Renal pelvis (tissue), 4 donors: ENCODE results near the gene BAIAP2L1. TPM values are rescaled to one million over a fixed set of nuclear protein-coding genes. Genes with fewer than 3 reads are reported as not detected.

Source experiments
- DNase-seq: peaks from one replicate; pipeline ENCODE4 v3.0.0-alpha.2; 2013
- polyA plus RNA-seq, 3 donors: library from polyadenylated mRNA; unstranded; fragments of 120-200 nt; gene quantifications; one replicate each; pipeline ENCODE4 v1.2.1, GENCODE V29; 2013; ENCODE audit not compliant: insufficient read length in 3 of 3

Gene BAIAP2L1
- polyA plus RNA-seq, 3 donors = 12.1 to 17.6 (median 16.2) TPM

DNA sequence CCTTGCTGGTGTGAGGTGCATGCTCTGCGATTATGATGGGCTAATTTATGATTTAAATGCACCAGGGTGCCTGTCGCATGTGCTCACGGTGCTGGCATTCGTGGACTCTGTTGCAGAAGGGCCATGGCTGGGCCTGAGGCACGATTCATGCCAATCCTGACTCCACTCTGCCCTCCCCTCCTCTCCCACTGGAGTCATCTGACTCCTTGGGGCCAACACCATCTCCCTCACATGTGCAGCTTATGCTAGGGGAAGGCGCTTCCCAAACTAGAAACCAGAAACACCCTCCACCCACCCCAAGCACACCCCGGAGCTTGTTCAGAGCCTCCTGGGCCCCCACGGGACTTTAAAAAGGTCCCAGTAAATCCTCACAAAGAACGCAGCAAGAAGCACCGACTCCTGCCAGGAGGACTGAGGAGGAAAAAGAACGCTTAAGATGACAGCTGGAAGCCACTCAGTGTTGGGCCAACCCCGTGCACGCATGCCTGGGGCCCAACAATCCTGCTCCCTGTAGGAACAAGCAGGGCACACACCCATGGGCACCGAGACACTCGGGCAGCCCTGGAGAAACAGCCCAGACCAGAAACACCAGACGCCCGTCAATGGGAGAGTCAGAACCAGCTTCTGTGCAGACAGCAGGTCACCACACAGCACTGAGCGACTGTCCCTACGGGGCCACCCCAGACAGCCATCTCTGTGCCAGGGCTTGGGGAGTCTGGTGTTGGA lies 105.3 kb downstream of the BAIAP2L1 start:
- no peak for DNase-seq

DNA sequence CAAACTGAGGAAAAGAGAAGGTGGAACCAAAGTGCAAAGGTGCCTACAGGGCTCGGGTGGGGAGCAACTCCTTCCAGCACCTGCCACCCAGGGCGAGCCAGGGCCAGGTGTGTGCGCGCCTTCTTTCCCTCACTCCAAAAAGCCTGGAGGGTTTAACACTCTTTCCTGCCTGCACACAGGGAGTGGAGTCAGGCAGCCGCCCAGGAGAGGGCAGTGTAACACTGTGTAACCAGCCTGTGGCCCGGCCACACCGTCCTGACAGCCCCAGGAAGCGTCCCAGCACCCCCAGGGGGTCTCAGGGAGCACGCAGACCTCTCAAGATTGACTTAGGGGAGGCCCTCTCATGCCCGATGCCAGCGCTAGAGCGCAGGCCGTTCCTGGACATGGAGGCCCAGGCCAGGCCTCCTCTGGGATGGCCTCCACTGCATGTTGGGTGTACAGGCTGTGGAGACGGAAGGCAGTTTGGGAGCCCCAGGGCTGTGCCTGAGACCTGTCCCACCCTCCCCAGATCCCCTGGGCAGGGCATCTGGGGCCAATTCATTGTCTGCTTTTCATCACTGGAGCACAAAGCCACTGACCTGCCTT lies 106.0 kb downstream of the BAIAP2L1 start:
- DNase-seq = no peak

DNA sequence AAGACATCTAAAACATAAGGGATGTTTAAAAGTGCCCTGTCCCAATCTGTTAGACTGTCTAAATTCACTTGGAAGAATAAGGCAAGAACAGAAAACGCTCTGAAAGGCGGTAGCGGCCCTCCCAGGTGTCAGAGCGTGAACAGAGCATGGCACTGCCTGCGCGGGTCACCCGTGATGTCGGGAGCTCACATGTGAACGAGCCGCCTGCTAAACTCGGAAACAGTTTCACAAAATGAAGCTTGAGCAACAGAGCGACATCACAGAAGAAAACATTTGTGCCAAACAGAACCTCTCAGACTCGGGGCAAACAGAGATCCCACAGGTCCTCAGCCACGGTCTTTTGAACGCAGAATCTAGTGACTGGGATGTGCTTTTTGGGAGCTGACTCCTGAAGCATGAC lies 106.6 kb downstream of the BAIAP2L1 start:
- DNase-seq = no peak

DNA sequence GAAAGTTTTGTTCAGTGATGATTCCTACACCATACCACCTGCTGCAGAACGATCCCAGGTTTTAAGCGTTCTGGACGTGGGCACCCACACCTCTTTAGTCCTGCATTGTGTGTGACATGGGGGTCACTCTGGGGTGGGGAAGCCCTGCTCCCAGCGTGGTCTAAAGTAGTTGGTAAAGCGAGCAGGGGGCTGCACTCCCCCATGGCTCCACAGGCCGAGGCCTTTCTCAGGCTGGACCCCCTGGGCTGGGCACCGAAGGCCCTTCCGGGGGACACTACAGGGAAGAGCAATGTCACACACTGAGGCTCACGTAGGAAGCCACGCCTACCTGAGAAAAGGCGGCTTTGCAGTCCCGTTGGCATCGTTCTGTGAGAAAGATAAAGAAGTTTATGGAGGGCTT lies 107.1 kb downstream of the BAIAP2L1 start:
- DNase-seq = no peak

DNA sequence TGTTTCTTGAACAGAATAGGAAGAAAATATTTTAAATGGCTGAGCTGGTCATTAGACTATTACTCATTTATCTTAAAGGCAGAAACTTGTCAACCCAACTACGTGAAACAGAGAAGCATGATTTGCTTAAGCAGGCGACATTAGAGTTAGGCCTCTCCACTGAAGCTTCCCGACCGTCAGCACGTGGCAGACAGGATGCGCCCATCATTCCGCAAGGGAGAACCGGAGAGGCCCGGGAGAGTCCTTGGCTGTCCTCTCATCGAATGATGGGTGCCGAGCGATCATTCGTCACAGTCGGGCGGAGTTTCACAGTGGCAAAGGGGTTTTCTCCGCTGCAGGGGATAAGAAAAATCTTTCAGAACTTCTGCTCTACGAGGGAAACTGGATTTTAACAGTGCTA lies 107.6 kb downstream of the BAIAP2L1 start:
- DNase-seq = no peak

DNA sequence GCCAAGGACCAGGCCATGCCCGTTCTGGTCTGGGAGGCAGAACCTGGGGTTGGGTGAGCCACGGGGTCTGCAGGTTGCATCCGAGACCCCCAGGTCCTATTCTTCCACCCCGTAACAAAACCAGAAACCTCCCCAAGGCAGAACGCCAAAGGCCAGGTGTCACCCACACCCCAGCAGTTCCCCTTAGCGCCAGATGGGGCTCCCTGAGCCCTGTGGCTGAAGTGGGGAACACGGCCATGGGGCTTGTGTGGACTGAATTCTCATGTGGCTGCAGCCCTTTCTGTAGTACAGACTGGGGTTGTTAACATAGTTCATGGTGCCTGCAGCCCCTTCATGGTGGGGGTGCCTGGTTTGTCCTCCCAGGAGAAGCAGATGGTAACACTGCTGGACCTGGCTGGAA lies 109.2 kb downstream of the BAIAP2L1 start:
- no peak for DNase-seq

DNA sequence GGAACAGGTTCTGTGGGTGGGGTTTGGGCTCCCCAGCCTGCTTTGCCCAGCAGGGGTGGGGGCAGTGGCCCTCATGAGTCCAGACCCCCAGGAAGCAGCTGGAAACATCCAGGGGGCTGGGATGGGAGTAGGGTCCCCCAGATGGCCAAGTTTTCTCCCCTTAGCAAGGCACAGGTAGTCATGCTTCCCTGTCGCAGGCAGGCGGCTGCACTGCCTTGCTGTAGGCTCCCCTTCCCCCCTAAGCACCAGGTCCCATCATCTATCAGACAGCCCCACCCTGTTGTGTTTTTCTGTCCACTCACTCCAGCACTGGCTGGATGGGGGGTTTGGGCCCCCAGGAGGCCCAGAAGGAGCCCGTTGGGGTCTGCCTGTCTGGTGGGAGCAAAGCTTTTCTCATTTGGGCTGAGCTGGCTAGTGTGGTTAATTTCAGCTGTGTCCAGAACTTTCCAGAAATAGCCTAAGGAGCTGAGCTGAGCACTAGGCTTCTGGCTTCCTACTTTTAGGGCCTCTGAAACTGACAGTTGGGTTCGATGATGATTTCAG lies 111.5 kb downstream of the BAIAP2L1 start:
- no peak for DNase-seq

DNA sequence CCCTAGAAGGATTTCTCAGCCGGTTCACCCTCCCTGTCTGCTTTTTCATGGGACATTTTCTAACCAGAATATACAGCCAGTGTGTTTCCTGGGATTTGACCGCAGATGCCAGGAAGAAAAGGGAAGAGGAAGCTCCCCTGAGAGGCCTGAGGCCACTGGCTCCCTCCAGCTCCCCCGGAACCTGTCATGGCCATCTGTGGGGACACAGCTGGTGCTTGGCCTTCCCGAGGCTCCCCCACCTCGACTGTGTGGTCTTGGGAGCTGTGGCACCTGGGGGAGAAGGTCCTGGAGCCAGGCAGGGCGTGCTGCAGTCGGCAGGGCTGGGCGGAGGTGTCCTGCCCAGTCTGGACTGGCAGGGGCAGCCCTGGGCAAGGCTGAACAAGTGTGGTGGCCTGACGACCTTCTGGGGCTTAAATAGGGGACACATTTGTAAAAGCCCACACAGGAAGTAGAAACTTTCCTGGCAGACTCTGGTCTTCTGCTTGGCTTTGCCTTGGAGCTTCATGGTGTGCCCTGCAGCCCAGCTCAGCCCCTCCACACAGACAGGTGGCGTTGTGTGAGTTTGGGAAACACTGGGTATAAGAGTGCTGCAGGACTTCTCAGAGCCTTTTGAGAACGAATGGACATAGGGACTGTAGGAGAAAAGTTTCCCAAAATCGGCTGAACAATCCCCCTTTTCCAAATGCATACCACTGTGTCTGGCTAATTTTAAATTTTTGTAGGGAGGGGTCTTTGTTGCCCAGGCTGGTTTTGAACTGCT lies 112.6 kb downstream of the BAIAP2L1 start:
- DNase-seq = no peak

DNA sequence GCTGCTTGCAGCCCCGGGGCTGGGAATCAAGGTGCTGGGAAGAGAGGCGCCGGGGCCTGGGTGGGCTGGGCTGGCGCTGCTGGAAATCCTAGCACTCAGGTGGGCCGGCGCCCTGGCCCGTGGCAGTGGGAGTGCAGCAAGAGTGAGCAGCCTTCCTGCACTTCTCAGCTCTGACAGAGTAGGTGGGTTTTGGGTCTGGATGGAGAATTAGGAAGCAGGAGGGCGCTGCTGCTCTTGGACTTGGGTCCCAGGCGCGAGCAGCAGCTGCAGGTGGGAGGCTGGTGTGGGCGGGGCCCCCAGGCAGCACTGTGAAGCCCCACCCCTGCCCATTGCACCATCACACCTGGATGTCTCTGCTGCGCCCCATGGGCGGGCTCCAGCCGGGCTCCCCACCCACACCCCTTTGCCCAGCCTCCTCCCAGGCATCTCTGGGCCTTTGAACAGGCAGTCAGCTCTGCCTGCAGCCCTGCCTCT lies 113.4 kb downstream of the BAIAP2L1 start:
- no peak for DNase-seq

DNA sequence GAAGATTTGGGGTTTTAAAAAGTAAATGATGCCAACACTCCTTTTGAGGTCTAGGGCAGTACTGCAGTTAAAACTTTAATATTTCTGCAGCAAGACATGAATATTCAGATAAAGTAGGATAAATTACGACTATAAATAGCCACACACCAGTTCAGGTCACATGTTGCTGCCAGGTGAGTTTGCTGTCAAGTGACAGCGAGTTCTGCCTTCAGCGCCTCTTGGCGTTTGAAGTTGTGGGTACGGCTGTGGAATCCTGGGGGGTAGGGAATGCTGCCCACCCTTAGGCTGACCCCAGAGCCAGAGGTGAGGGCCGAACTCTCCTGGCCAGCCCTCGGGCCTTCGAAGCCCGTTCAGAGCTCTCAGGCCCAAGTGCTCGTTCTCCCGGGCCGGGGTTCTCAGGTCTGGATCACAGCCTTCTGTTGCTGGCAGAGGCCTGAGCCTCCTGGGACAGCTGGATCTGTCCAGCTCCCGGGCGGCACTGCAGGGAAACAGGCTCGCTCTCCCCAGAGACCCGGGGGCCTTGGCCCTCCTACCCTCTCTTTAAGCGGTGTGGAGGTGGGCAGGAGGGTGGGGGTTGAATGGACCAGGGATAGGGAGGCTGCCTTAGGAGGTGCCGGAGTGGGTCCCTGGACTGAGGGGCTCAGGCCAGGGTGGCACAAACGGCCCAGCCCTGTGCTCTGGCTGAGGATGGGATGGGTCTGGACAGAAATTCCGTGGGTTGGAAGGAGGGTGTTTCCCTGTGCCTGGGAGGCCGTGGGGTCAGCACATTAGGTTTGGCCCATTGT lies 114.0 kb downstream of the BAIAP2L1 start:
- no peak for DNase-seq

DNA sequence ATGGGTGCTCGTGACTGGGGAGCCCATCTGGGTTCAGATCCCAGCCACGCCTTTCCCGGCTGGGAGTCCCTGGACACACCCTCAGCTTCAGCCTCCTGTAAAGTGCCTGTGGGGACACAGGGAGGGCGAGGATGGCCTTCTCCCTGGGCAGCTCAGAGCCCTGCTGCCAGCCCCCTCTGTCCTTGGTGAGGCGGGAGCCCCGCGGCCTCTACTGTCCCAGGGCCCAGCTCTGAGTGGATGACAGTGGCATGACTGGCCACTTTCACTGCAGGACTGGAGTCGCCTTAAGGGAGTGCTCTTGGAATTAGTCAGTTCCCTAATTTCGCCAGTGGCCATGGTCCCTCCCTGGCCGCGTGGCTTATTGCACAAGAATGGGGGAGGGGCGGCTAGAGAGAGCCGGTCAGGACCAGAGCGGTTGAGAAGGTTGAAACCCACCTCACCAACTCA lies 114.8 kb downstream of the BAIAP2L1 start:
- no peak for DNase-seq

DNA sequence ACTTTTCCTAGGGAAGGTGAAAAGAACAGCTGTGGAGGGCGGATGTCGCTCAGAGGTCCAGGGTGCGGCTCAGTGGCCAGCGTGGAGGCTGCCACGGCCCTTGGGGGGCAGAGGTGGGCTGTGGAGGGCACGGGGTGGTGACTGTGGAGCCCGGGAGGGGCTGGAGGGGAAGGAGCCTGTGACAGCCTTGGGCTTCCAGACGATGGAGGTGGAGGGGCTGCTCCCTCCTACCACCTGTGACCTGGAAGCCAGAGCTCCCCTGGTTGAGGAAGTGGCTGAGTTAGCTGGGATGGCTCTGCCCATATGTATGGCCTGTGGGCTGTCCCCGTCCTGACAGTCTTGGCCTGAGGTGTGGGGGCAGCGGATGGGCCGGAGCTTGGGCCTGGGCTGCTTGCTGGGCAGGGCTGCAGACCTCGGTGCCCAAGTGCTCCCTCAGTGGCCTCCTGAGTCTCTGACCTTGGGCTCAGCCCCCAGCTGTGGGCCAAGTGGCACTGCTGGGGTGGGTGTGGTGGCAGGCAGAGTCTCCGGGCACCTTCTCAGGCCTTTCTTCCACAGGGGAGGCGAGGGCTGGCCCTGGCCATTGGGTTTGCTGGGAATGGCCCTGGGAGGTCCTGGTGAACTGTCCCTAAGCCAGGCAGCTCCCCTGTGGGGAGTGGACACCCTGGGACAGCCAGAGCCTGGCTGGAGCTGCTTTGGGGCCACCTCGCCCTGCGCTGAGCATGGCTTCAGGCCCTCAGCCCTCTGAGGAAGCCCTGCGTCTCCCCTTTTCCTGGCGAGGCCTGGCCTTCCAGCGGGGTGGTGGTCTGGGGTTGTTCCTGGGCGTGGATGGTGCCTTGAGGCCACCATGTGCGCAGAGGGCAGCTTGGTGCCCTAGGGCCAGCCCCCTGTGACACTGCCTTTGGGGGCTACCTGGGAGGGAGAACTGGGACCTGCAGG lies 115.5 kb downstream of the BAIAP2L1 start:
- DNase-seq = no peak

DNA sequence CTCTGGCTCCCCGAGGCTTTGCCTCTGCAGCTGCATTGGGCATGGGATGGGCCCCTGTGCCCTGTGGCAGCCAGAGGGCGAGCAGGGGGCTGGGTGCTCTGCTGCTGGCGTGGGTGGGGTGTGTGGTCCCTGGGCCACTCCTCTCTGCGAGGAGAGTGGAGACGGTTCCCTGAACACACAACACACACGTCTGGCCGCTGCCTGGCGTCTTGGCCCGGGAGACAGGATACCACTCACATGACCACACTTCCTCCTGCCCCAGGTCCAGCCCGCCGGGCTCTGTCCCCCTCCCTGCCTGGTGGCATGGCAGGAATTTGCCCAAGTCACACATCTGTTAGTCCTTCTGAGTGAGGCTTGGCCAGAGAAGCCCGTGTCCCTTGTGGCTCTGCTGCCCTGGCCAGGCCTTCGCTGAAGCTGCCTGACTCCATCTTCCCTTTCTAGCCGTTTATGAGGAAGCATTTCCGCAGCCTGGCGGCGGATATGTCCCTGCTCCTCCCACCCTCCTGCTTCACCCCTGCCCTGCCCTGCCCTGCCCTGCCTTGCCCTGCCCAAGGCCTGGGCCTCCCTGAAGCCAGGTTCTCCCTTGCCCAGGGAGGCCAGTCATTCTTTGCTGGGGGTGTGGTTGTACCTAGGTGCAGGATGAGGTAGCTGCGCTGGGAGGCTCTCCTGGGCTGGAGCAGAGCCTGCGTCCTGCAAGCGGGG lies 116.4 kb downstream of the BAIAP2L1 start:
- no peak for DNase-seq

DNA sequence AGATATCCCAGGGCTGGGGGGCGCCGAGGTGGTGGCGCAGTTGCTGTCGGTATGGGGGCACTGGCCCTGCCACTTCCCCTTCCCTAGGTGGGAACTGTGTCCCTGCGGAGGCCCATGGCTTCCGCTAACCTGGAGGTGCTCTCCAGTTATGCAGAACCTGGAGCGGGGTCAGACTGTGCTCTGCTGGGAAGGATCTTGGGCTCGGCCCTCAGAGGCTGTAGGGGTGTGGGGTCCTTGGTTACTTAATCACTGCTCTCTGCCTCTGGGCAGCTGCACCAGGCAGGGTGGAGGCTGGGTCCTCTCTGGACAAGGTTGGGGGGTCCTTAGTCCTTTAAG lies 117.0 kb downstream of the BAIAP2L1 start:
- DNase-seq = no peak

DNA sequence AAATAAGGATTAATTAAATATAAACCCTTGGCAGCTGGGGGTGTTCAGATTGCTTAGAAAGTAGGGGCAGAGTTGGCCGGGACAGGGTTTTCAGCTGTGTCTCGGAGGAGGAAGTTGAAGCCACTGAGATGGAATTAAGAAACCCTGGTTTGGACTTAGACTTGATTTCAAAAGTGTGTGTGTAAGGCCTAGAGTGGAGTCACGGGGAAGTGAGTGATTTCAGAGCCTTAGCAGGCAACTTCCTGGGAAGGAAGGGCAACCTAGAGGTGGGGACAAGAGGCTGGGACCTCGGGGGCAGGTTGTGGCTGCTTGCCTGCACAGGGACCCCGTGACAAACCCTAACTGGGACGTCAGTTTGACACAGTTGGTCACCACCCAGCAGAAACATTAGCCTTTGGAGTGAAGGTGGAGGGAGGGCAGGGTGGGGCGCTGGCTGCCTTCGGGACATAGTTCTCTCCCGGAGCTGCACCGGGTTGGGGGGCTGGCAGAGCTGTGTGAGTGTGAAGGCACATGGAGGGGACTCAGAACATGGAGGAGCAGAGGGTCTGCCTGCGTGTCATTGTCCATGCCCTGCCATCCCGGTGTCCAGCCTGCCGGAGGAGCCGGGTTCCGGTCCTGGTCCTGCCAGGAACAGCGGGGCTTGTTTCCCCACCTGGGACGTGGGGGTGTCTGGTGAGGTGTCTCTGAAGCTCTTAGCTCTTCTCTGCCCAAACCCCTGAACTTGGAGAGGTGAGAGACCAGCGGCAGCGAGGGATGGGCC lies 117.6 kb downstream of the BAIAP2L1 start:
- DNase-seq = no peak

DNA sequence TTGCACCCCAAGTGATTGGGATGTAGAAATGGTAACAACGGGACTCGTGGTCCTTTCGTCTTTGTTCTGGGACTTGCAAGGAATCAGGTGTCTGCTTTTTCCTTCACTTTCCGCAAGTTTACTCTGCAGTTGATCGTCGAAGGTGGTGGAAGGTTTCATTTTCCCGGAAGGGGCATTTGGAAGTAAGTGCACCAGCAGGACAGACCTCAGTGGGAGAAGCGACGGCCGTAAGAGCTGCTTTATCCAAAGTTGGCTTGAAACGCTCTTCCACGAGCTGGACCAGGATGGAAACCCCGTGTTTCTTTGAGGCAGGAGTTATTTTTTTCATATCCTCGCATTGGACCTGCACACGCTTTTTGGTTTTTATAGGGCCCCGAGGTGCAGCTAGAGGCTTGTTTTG lies 118.2 kb downstream of the BAIAP2L1 start:
- DNase-seq = no peak

DNA sequence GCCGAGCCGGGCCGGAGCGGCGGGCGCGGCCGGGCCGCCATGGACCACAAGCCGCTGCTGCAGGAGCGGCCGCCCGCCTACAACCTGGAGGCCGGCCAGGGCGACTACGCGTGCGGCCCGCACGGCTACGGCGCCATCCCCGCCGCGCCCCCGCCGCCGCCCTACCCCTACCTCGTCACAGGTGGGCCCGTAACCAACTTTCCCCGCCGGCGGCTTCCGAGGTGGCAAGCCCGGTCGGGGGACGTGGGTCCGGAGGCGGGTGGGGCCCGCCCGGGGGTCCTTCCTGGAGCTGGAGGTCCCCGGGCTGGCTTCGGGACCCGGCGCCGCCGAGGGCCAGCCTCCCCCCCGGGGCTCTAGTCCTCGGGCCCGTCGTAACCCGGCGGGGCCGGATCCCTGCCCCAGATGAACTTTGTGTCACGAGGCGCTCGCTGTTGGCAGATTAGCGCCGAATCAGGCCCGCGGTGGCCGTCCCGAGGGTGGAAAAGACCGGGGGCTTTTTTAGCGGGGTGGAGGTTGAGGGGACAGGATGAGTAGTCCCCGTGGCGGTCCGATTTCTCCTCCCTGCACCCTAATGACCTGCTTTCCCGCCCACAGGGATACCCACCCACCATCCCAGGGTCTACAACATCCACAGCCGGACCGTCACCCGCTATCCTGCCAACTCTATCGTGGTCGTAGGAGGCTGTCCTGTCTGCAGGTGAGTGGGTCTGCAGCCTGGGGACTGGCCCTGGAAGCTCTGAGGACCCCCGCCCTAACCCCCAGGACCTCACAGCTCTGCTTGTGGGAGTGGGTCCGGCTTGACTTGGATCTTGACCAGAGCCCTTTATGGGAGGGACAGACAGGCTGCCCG lies 118.9 kb downstream of the BAIAP2L1 start:
- DNase-seq = no peak
